Spleen (tissue), 13 donors: Measurements from ENCODE around the gene NBPF6. TPM values are rescaled to one million over a fixed set of nuclear protein-coding genes. Genes with fewer than 3 reads are reported as not detected.
"Not testable (repeated sequence)": the region's sequence is repeated elsewhere in the genome, so short reads cannot be mapped to it uniquely, and the experiment has no call there.

ENCODE experiments used
- DNase-seq: peaks from one replicate; pipeline ENCODE4 v3.0.0-alpha.2; 2020
- H3K27ac ChIP-seq, 8 donors: fragments of 200-600 bp; sonication (generic) in 7 of 8; 1 replicate in 4 of 8; 2 replicates in 4 of 8; pipeline versions ENCODE4 v1.5.0 to v1.8.0; 2016 to 2021; ENCODE audit warnings: inconsistent platforms in 4 of 8, mild to moderate bottlenecking in 4 of 8, moderate library complexity in 1 of 8
- H3K27me3 ChIP-seq, 7 donors: fragments of 200-600 bp; sonication (generic) in 6 of 7; replicated peaks in 1 of 7; 1 replicate in 4 of 7; 2 replicates in 3 of 7; pipeline versions ENCODE4 v1.5.0 to v1.8.0; 2016 to 2021; ENCODE audit warnings: inconsistent platforms in 3 of 7, mild to moderate bottlenecking in 1 of 7
- H3K36me3 ChIP-seq, 6 donors: fragments of 200-600 bp; sonication (generic) in 5 of 6; 1 replicate in 4 of 6; 2 replicates in 2 of 6; pipeline versions ENCODE4 v1.5.0 to v1.8.0; 2016 to 2021; ENCODE audit warnings: inconsistent platforms in 2 of 6
- H3K4me1 ChIP-seq, 6 donors: fragments of 200-600 bp; sonication (generic) in 5 of 6; 1 replicate in 3 of 6; 2 replicates in 3 of 6; pipeline versions ENCODE4 v1.5.0 to v1.8.0; 2016 to 2021; ENCODE audit warnings: inconsistent platforms in 3 of 6
- H3K4me3 ChIP-seq, 8 donors: fragments of 200-600 bp; sonication (generic) in 7 of 8; 1 replicate in 4 of 8; 2 replicates in 4 of 8; pipeline versions ENCODE4 v1.5.0 to v1.8.0; 2016 to 2021; ENCODE audit warnings: inconsistent platforms in 4 of 8, mild to moderate bottlenecking in 4 of 8, moderate library complexity in 2 of 8
- H3K9me3 ChIP-seq, 8 donors: fragments of 200-600 bp; sonication (generic) in 7 of 8; 1 replicate in 4 of 8; 2 replicates in 4 of 8; pipeline versions ENCODE4 v1.5.0 to v1.8.0; 2016 to 2021; ENCODE audit warnings: inconsistent platforms in 4 of 8
- WGBS, 5 donors: extraction: QIAGEN DNeasy Blood & Tissue Kit in 3 of 5; methylation state at CpG; one replicate each; pipeline versions ENCODE4 v1.1.5 to v1.1.7; 2013 to 2018; 5-methylcytosine and 5-hydroxymethylcytosine counted together
- intact Hi-C: fragments of 100-400 bp; cut with DNase I; formaldehyde crosslinking; loops from one replicate; pipeline ENCODE4 v1.15.0; 2023; ENCODE audit warnings: low total_unique reads
- long read RNA-seq, 2 donors: transcript quantifications; one replicate each; lab custom pipeline, GENCODE V29; 2026
- polyA plus RNA-seq, 3 donors: library from polyadenylated mRNA; stranded (reverse); fragments of 200-250 nt; gene quantifications; one replicate each; pipeline ENCODE4 v1.2.1, GENCODE V29; 2013
- total RNA-seq, 7 donors: library from RNA; depleted of rRNA in 3 of 7; stranded (reverse); fragments of >200 nt in 3 of 7; fragmentation: NEBNext Ultra II Directional in 4 of 7; extraction: Animal tissue kit (Norgen Biotek cat#: 25700) in 4 of 7; gene quantifications; one replicate each; pipeline versions ENCODE4 v1.1.0 to v1.2.1, GENCODE V29; 2016 to 2021
- donor health status: healthy with polysubstance abuse.
- donor health status: DM: no; HTN: no; CAD: no; lungs with moderate emphysema.
- donor health status: DM: no; HTN: no; CAD: no.
- donor health status: Bipolar disorder and iron deficiency.
- donor health status: healthy.
- donor health status: DM: no; HTN: no; CAD: no.
- donor health status: DM: yes; HTN: yes; CAD: no.

NBPF6 gene, protein sequence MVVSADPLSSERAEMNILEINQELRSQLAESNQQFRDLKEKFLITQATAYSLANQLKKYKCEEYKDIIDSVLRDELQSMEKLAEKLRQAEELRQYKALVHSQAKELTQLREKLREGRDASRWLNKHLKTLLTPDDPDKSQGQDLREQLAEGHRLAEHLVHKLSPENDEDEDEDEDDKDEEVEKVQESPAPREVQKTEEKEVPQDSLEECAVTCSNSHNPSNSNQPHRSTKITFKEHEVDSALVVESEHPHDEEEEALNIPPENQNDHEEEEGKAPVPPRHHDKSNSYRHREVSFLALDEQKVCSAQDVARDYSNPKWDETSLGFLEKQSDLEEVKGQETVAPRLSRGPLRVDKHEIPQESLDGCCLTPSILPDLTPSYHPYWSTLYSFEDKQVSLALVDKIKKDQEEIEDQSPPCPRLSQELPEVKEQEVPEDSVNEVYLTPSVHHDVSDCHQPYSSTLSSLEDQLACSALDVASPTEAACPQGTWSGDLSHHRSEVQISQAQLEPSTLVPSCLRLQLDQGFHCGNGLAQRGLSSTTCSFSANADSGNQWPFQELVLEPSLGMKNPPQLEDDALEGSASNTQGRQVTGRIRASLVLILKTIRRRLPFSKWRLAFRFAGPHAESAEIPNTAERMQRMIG
- not detected for total RNA-seq
- polyA plus RNA-seq, result under 1 TPM in 1 of 3 donors, not detected in 2; 0.08 TPM
- long read RNA-seq, donor 1, result 0 reads
- long read RNA-seq, donor 2, result 0 reads

DNA sequence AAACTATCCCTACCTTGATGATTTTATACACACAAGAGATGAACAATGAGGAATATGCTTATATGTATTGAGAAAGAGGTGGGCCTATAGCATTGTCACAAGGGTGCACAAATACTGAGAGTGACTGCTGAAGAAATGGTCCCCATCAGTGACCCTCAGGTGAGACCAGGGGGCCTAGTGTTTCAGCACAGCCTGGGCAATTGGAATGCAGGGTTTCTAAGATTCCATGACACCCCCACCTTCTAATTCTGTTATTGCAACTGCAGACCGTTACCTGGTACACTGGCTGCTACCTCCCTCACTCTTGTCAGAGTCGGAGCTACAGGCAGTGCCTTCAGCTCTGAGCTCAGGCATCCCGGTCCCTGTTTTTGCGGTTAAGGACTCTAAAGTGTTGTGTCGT lies at the start of gene NBPF6:
NBPF6 (plus strand) TSS at position 301 of the 400 bp plus-strand sequence. CDS start 259 bp downstream, outside the sequence.
- DNase-seq, H3K27ac ChIP-seq, H3K9me3 ChIP-seq, H3K36me3 ChIP-seq, intact Hi-C loops, H3K4me1 ChIP-seq, H3K4me3 ChIP-seq, H3K27me3 ChIP-seq: not testable (repeated sequence)
- WGBS, 5 donors, result 78 to 100% (median 100%) methylated on average over 1 to 2 of the region's 5 CpGs; no CpG with 5 or more reads in 2 of the 5 donors

DNA sequence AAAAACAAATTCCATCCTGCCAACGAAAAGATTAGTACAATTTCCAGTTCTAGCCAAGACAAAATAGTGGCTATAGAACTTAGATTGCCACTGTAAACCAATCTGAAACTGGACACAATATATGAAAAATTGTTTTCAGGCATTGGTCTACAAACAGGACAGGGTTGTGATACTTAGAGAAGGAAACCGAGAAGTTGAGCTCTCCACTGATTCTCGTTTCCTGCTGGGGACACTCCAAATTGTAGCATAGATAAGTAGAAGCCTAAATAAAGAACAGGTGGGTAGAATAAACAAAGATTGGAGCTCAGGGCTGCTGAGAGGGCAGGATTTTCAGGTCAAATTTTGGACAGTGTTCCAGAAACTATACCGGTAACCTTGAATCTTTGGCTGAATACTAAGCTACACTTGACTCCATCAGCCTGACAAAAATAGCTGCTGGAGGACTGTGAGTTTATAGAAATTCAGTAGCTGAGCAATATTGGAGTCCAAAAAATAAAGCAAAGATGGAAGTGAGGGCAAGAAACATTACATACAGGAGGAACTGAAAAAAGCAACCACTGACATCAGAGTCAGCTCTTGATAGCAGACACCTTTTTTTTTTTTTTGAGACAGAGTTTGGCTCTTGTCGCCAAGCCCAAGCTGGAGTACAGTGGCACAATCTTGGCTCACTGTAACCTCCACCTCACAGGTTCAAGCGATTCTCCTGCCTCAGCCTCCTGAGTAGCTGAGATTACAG lies 38.9 kb upstream of the NBPF6 start:
- no CpG with 5 or more reads among the region's 6 CpGs for WGBS, 5 donors
- H3K4me3 ChIP-seq, intact Hi-C loops, H3K9me3 ChIP-seq, DNase-seq, H3K27me3 ChIP-seq, H3K4me1 ChIP-seq, H3K36me3 ChIP-seq, H3K27ac ChIP-seq: not testable (repeated sequence)

DNA sequence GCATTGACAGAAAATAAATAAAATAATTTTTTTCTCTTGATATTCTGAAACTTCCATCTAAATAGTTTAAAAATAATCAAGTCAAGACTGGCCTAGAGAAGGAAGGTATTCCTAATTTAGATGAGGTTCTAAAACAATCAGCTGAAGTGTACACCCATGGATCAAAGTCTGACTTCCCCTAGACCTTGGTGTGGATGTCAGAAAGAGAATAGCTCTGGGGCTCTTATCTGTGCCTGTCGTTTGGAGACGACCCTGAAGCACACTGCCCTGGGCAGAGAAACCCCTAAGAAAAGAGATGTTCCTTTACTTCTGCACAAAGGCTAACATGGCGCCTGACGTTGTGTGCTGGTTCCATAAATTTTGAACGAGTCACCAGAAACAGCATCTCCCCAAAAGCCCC lies 30.0 kb upstream of the NBPF6 start:
- H3K27ac ChIP-seq, H3K4me1 ChIP-seq, H3K4me3 ChIP-seq, H3K27me3 ChIP-seq, H3K36me3 ChIP-seq, intact Hi-C loops, DNase-seq, H3K9me3 ChIP-seq: not testable (repeated sequence)
- no CpG with 5 or more reads among the region's 5 CpGs for WGBS, 5 donors

DNA sequence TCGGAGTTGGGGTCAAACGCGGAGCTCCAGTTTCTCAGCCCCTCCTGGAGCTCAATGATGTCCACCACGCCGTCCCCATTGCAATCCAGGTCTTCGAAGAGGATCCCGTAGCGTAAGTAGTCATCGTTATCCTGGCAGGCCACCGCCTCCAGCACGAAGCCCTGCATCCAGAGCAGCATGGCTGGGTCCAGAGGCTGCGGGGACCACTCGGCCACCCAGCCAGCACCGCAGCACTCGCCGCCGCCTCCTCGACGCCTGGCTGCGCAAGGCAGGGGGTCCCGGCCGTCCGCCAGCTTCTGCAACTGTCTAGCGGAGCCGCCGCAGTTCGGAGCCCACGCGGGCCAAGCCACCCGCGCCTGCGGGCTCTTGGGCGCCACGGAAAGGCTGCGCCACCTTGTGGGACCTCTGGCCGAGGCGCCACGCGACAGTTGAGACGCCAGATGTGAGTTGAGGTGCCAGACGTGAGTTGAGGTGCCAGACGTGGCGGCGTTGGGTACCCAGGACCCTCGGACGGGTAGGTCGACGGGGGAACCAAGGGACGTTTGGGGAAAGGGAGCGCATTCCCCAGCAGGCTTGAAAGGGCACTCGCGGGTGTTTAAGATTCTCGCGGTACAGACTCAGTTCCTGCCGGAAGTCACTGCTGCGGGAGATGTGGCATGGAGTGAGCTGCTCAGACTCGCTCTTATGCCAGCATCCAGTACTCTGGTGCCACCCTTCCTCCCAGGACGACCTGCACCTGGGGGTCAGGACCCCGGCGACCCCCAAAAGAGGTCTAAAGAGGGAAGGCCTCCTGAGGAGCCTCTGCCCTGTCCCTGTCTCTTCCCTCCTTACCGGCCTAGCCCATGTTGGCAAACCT lies 28.9 kb upstream of the NBPF6 start:
- H3K36me3 ChIP-seq, H3K27me3 ChIP-seq, H3K9me3 ChIP-seq, H3K4me3 ChIP-seq, DNase-seq, H3K27ac ChIP-seq, H3K4me1 ChIP-seq, intact Hi-C loops: not testable (repeated sequence)
- WGBS, 5 donors, result no CpG with 5 or more reads among the region's 61 CpGs

DNA sequence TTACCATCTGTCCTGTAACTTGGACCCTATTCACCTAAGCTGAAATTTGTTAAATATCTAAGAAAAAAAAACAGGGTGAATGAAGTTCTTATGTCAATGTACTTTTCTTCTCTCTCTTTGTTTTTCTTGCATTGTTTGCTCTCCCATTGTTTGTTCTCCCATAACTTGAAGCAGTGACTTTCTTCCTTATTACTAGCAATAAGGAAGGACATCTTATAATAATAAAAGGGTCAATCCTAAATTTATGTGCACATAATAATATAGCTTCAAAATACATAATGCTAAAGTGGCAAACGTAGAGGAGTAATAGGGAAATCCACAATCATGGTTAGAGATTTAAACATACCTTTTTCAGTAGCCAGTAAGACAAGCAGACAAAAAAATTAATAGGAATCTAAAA lies 23.3 kb upstream of the NBPF6 start:
- H3K4me1 ChIP-seq, H3K27ac ChIP-seq, H3K4me3 ChIP-seq, DNase-seq, H3K9me3 ChIP-seq, H3K36me3 ChIP-seq, intact Hi-C loops, H3K27me3 ChIP-seq: not testable (repeated sequence)
- WGBS, 5 donors, result 73 to 89% (median 81%) methylated on average over 1 of the region's 1 CpG; no CpG with 5 or more reads in 1 of the 5 donors

DNA sequence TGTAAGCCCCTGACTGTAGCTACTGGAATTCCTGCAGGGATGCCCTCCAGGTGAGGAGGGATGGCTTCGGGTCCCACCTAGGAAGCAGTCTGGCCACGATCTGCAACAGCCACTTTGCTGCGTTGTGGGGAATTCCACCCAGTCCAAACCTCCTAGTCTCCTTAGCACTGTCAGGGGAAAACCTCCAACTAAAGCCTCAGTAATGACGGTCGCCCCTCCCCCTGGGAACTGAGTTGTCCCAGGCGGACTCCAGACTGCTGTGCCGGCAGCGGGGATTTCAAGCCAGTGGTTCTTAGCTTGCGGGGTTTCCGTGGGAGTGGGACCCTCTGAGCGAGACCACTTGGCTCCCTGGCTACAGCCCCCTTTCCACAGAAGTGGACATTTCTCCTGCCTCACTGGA lies 18.1 kb upstream of the NBPF6 start:
- WGBS, 5 donors, result no CpG with 5 or more reads among the region's 11 CpGs
- H3K27me3 ChIP-seq, H3K9me3 ChIP-seq, H3K27ac ChIP-seq, H3K4me3 ChIP-seq, H3K4me1 ChIP-seq, intact Hi-C loops, DNase-seq, H3K36me3 ChIP-seq: not testable (repeated sequence)

DNA sequence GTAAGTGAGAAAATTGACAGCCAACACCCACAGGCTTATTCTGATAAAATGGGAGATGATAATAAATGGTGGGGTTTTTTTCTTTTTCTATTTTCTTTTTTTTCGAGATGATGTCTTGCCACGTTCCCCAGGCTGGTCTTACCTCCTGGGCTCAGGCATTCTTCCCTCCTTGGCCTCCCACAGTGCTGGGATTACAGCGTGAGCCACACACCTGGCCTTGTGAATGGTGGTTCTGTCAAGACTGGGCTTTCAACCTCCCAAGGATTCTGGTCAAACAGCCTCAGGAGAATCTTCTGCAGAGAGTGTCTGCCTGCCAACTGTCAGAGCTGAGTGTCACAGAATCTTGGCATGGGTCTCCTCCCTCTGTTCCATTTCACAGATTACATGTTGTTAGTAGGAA lies 16.7 kb upstream of the NBPF6 start:
- H3K4me1 ChIP-seq, intact Hi-C loops, DNase-seq, H3K9me3 ChIP-seq, H3K4me3 ChIP-seq, H3K36me3 ChIP-seq, H3K27ac ChIP-seq, H3K27me3 ChIP-seq: not testable (repeated sequence)
- no CpG with 5 or more reads among the region's 3 CpGs for WGBS, 5 donors

DNA sequence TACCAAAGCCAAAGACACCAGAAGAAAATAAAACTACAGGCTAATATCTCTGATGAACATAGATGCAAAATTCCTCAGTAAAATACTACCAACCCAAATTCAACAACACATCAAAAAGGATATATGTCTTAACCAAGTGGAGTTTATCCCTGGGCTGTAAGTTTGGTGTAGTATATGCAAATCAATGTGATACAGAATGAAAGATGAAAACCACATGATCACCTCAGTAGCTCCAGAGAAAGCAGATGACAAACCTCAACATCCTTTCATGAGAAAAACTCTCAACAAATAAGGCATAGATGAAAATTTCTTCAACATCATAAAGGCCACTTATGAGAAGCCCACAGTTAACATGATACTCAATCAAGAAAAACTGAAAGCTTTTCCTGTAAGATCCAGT lies 11.6 kb upstream of the NBPF6 start:
- H3K27me3 ChIP-seq, H3K4me1 ChIP-seq, H3K36me3 ChIP-seq, DNase-seq, H3K9me3 ChIP-seq, intact Hi-C loops, H3K4me3 ChIP-seq, H3K27ac ChIP-seq: not testable (repeated sequence)

DNA sequence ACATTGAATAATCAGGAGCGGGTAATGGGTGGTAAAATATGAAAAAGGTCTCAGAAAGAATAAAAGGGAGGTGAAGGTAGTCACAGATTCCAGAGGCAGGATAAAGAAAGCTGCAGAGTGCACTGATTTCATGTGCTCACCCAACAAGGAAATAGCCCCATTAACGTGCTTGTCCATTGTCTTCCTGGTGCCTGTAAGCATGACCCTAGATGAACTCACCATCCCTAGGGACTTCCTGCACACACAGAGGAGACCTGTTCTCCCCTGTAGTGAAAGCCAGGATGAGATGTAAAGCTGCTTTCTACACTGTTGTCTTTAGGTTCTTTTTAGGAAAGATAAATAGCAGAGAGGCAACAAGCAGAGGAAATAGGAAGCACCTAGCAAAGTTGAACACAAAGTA lies 4.4 kb downstream of the NBPF6 start:
- H3K27me3 ChIP-seq, intact Hi-C loops: not testable (repeated sequence)
- no CpG with 5 or more reads among the region's 2 CpGs for WGBS, 5 donors

DNA sequence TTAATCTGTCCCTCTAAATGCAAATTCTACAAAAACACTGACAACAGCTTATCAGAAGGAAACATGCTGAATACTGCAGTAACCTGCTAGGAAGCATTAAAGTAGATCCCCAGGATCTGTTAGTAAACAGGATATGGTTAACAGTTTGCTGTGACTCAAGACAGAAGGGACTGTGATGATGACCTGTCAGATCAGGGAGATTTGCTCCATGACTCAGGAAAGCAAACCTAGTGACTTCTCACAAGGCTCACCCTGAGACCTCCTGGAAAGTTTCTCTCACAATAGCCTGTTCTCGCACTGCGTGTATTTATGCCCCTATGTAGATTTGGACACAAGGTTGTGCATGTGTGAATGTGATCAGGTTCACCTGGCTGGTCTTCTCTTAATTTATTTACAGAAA lies 8.5 kb downstream of the NBPF6 start:
- H3K27ac ChIP-seq, DNase-seq, H3K27me3 ChIP-seq, H3K9me3 ChIP-seq, H3K4me3 ChIP-seq, H3K36me3 ChIP-seq, H3K4me1 ChIP-seq, intact Hi-C loops: not testable (repeated sequence)
- WGBS, 5 donors, result no CpG with 5 or more reads among the region's 2 CpGs

More for the DNA sequence above, 4.4 kb downstream of the NBPF6 start:
- H3K27ac ChIP-seq, H3K36me3 ChIP-seq, DNase-seq, H3K4me1 ChIP-seq, H3K9me3 ChIP-seq, H3K4me3 ChIP-seq: not testable (repeated sequence)
